GM21381 (cell line): Measurements from ENCODE around the gene TTLL1.
"Not testable (repeated sequence)": the region's sequence is repeated elsewhere in the genome, so short reads cannot be mapped to it uniquely, and the experiment has no call there.

Experiments used
- ATAC-seq: cut with Tn5 transposase; IDR thresholded peaks from one replicate; pipeline ENCODE4 v1.9.1; 2021; ENCODE audit warnings: mild to moderate bottlenecking, moderate library complexity; ENCODE audit not compliant: unreplicated experiment

Gene TTLL1

DNA sequence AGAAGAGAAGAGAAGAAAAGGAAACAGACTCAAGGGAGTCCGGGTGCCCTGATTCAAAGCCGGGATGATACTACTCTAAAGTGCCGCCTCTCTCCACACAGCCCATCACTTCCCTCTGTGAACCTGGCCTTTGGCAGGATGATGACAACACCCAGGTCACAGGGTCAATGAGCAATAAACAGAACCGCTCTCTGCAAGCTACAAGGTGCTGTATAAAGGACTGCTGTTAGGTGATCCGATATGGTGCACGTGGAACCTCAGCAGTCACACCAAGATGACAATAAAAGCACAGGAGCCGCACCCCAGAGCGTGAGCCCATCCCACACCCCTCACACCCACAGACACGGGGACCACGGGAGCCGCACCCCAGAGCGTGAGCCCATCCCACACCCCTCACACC is 10.7 kb downstream of the TTLL1 start:
- ATAC-seq, result no peak

DNA sequence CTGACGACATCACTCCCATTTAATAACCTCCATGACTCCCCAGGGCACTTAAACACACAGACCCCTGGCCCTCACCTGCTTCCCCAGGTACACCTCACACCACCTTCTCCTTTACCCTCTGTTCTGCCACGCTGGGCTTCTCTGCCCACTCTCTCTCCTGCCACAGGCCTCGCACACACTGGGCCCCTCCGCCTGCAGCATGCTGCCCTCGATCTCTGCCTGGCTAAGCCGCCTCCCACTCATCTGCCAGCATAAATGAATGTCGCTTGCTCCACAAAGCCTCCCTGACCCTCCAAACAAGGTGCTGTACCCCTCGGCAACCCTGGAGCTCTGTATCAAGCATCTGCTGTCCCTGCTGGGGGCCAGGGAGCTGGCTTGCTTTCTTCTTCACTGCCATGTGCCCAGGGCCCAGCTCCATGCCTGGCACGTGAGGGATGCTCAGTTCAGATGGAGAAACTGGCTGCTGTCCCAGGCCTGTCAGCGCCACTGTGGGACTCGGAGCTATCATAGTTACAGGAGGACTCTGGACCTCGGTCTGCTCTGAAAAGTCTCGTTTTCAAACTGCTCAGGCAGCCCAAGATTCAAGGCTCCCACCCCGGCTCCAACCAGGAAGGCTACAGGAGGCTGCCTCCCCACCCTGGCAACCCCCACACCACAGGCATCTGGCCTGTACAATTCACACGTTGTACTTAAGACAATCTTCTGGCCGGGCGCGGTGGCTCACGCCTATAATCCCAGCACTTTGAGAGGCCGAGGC is 11.9 kb downstream of the TTLL1 start:
- no peak for ATAC-seq

DNA sequence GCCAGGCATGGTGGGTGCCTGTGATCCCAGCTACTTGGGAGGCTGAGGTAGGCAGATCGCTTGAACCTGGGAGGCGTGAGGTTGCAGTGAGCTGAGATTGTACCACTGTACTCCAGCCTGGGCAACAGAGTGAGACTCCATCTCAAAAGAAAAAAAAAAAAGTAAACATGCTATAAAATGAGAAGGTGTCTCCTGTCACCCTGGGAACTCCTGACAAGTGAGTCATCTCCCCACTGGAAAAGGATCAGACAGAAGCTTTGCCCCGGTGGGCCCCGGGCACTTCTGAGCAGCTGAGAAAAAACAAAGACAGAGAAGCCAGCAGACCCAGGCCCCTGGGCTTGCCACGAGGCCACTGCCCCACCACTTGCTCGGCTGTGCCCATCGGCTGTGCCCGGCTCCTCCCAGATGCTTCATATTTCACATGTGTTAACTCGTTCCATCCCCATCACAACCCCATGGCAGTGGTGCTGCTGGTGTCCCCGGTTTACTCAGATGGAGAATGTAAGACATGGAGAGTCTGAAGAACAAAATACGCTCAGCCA is 22.3 kb downstream of the TTLL1 start:
- no peak for ATAC-seq

- no peak for ATAC-seq
Measured at GRCh38 chr22:43066134-43066533, 23.1 kb downstream of the TTLL1 start.

- ATAC-seq, result no peak
Measured at GRCh38 chr22:43060183-43060582, 29.0 kb downstream of the TTLL1 start.

- no peak for ATAC-seq
Measured at GRCh38 chr22:43057641-43058040, 31.6 kb downstream of the TTLL1 start.

DNA sequence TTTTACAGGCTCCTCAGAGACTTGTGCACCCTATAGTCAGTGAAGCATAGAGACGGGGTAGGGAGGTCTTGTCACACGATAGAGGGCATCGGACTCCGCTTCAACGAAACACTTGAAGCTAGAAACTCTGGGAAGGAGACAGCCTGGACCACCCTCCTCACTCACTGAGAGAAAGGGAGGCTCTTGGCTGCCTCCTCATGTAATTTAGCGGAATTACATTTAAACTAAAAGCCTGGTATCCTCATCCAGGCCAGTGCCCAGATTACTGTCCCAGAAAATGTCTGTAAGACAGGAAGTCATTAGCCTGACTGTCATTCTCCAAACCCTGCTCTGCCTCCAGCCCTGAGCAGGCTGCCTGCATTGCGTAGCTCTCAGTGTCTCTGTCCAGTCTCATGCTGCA is 36.0 kb downstream of the TTLL1 start:
- no peak for ATAC-seq

DNA sequence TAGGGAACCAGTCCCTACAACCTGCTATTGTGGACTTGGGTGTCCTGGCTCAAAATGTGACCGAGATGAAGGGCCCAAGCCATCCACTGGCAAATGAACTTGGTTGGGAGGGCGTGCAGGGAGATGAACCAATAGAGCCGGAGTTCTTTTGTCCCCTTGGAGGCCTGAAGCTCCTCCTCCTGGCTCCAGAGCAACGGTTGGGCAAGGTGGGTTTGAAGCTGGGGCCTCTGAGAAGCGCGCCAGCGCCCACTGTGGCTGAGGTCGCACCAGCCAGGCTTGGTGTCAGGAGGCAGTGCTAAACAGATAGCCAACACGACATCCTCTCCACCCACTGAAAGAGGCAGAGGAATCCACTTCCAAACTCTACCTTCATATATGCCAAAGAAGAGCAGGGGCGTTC is 38.2 kb downstream of the TTLL1 start:
- ATAC-seq, result no peak

DNA sequence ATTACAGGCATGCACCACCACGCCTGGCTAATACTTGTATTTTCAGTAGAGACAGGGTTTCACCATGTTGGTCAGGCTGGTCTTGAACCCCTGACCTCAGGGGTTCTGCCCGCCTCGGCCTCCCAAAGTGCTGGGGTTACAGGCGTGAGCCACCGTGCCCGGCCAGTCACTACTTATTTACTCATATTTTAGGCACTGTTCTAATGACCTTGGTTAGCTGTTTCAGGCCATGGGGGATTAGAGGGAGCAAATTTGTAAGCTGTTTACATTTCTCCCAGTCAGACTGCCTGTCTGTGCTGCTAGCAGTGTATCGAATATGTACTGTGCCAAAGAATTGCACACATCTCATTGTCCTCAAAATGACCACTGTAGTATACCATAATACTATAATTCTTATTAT is 41.6 kb downstream of the TTLL1 start:
- no peak for ATAC-seq

- no peak for ATAC-seq
Measured at GRCh38 chr22:43044290-43044712, 44.9 kb downstream of the TTLL1 start.

DNA sequence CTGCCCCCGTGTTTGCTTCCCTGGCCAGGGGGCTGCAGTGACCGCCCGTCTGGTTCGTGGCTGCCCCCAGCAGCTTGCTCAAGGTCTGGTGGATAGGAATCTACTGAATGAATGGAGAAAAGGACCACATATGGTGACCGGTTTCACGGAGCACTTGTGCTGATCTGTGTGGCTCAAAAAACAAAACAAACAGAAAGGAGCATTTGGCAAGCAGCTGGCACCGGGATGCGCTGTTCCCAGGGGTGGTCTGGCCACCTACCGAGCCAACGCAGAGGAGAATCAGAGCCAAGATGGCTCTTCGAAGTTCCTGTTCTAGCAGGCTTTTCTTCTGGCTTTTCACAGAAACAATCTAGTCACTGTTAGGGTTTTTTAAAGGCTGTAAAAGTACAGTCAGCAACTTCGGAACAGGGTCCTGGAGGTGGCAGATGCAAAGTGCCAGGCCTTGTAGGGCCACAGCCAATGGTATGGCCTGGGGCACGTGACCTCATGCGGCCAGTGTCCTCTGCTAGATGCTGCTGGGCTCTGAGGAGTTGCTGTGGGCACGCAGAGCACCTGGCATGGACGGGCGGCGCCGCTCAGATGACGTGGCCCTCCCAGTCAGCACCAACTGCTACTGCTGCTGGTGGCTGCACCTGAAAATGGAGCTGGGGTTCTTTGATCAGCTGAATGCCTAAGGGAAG is 47.0 kb downstream of the TTLL1 start:
- ATAC-seq, result no peak

DNA sequence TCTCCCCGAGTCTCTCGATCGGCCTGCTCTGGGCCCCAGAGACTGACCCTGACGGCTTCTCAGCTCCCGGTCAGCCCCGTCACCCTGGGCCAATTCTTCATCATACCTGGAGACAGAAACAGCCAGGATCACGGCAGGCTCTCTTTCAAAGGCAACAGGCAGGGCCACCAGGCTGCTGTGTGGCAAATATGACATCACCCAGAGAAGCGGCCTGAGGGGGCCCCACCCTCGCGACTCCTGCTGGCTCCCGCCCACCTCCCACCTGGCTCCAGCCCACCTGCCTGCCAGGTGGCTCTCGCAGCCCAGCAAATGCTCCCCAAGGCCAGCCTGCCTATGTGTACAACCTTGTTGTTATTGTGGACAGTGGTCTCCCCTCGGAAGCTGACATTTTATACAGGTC is 49.4 kb downstream of the TTLL1 start:
- ATAC-seq, result no peak

GRCh38 chr22:43038325-43038724 is 50.9 kb downstream of the TTLL1 start:
- ATAC-seq, result no peak

DNA sequence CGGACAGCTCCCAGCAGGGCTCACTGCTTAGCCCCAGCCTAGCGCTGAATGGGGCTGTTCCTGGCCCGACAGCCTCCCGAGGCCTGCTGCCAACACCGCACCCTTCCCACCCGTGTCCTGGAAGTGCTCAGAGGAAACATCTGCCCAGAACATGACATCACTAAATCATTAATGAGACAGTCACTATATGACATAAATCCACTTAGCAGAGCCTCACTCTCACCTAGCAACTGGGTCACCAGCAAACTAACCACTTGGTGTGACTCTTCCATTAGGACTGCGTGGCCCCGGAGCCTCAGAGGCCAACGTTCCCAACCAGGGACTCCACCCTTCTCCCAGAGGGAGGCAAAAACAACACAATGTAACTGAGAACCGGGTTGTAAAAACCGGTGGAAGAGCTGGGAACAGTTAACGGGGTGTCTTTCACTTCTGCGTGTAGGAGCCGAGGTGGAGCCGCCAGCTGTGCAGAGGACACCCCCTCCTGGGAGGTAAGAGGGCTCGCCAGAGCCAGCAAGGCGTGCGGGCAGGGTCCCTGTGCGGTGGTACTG is 52.8 kb downstream of the TTLL1 start:
- no peak for ATAC-seq

- ATAC-seq, result no peak
Measured at GRCh38 chr22:43035250-43035649, 53.9 kb downstream of the TTLL1 start.

GRCh38 chr22:43031617-43032016 is 57.6 kb downstream of the TTLL1 start:
- ATAC-seq, result no peak

- ATAC-seq, result no peak
Measured at GRCh38 chr22:43018615-43019014, 70.6 kb downstream of the TTLL1 start.

DNA sequence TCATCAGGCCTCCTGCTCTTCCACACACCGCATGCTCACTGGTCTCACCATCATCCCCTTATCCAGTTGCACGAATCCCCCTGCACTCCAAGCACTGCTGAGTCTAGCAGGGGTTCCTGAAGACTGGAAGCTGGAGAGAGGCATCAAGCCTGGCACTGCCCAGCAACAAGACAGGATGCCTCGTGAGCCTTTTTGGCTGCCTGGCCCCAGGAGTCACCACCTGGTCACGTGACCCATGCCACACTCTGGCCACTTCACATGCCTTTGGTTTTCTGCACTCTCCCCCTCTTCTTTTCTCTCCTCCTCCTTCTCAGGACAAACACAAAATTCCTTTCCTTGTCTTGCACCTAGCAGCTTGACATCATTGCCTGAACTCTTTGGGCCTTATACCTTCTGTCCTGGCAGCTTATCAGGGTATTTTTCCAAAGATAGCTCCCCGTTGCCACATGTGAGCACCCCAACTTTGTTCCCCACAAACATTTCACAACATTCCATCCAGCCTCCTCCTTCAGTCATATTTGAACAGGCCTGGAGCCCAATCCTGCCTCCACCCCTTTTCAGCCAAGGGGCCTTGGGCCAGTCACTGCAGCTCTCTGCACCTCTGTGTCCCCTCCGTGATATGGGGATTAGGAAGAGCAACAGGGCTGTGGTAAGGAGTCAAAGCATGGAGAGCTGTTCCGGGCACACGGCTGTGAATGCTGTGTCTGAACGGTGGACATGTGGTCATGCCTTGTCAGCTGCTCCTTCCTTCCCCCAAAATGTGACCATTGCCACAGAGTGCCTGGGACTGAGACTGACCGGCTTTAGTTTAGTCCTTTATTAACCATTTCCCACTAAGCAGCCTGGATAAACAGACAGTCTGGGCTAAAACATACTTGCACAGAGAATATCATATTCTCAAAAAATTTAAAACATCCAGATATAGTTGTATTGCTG is 71.4 kb downstream of the TTLL1 start:
- no peak for ATAC-seq

GRCh38 chr22:43016150-43016549 is 73.0 kb downstream of the TTLL1 start:
- ATAC-seq, result not testable (repeated sequence)

DNA sequence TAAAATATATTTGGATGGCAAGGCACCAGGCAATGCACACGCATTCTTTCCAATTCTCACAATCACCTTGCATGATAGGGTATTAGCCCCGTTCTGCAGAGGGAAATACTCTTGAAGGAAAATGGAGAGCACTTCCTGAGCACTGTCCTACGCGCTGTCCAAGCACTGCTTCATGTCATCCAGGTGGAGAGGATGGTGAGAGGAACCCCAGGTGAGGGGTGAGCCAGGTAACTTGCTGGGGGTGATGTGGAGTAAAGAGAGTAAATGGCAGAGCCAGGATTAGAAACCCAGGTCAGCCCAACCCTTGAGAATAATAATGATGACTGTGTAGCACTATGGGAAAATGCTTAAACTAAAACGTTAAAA is 73.5 kb downstream of the TTLL1 start:
- ATAC-seq, result no peak
